ENCODE results near the gene QPCT.
A peak's percentile ranks its signal among the peaks of the same experiment; 100 is the strongest.
"Not testable (repeated sequence)": the region's sequence is repeated elsewhere in the genome, so short reads cannot be mapped to it uniquely, and the experiment has no call there.

QPCT gene

GRCh38 chr2:37389989-37390765 lies 45.7 kb downstream of the QPCT start:
- DNase-seq (ENCODE audit: low read depth in 1 of 2, low spot score in 1 of 2) = peak in 1 of 2 donors; percentile 34

- DNase-seq (ENCODE audit: low read depth in 1 of 2, low spot score in 1 of 2) = no peak
Measured at GRCh38 chr2:37390777-37391176, 46.3 kb downstream of the QPCT start.

- no peak for DNase-seq (ENCODE audit: low read depth in 1 of 2, low spot score in 1 of 2)
Measured at GRCh38 chr2:37391711-37392110, 47.3 kb downstream of the QPCT start.

- DNase-seq (ENCODE audit: low read depth in 1 of 2, low spot score in 1 of 2) = no peak
Measured at GRCh38 chr2:37392428-37392827, 48.0 kb downstream of the QPCT start.

- DNase-seq (ENCODE audit: low read depth in 1 of 2, low spot score in 1 of 2) = no peak
Measured at GRCh38 chr2:37394263-37394662, 49.8 kb downstream of the QPCT start.

- no peak for DNase-seq (ENCODE audit: low read depth in 1 of 2, low spot score in 1 of 2)
Measured at GRCh38 chr2:37394796-37395555, 50.5 kb downstream of the QPCT start.

GRCh38 chr2:37396890-37397565 lies 52.6 kb downstream of the QPCT start:
- DNase-seq (ENCODE audit: low read depth in 1 of 2, low spot score in 1 of 2) = no peak

- no peak for DNase-seq (ENCODE audit: low read depth in 1 of 2, low spot score in 1 of 2)
Measured at GRCh38 chr2:37398990-37399389, 54.6 kb downstream of the QPCT start.

GRCh38 chr2:37400041-37400440 lies 55.6 kb downstream of the QPCT start:
- no peak for DNase-seq (ENCODE audit: low read depth in 1 of 2, low spot score in 1 of 2)

GRCh38 chr2:37402636-37403035 lies 58.2 kb downstream of the QPCT start:
- no peak for DNase-seq (ENCODE audit: low read depth in 1 of 2, low spot score in 1 of 2)

GRCh38 chr2:37405781-37406180 lies 61.4 kb downstream of the QPCT start:
- no peak for DNase-seq (ENCODE audit: low read depth in 1 of 2, low spot score in 1 of 2)

- no peak for DNase-seq (ENCODE audit: low read depth in 1 of 2, low spot score in 1 of 2)
Measured at GRCh38 chr2:37412231-37412630, 67.8 kb downstream of the QPCT start.

- DNase-seq (ENCODE audit: low read depth in 1 of 2, low spot score in 1 of 2) = not testable (repeated sequence)
Measured at GRCh38 chr2:37413911-37414469, 69.6 kb downstream of the QPCT start.

- no peak for DNase-seq (ENCODE audit: low read depth in 1 of 2, low spot score in 1 of 2)
Measured at GRCh38 chr2:37414470-37414949, 70.1 kb downstream of the QPCT start.

GRCh38 chr2:37415128-37415820 lies 70.8 kb downstream of the QPCT start:
- DNase-seq (ENCODE audit: low read depth in 1 of 2, low spot score in 1 of 2) = no peak

- DNase-seq (ENCODE audit: low read depth in 1 of 2, low spot score in 1 of 2) = no peak
Measured at GRCh38 chr2:37417321-37417720, 72.9 kb downstream of the QPCT start.

- DNase-seq (ENCODE audit: low read depth in 1 of 2, low spot score in 1 of 2) = no peak
Measured at GRCh38 chr2:37418956-37419355, 74.5 kb downstream of the QPCT start.

- no peak for DNase-seq (ENCODE audit: low read depth in 1 of 2, low spot score in 1 of 2)
Measured at GRCh38 chr2:37421686-37422085, 77.3 kb downstream of the QPCT start.

GRCh38 chr2:37422816-37423215 lies 78.4 kb downstream of the QPCT start:
- DNase-seq (ENCODE audit: low read depth in 1 of 2, low spot score in 1 of 2) = no peak
